GM23248 (cell line): ENCODE results near the gene GPR33.

Experiments used
- EZH2 ChIP-seq: fragments of 200-600 bp; sonication (generic); IDR thresholded peaks from 2 replicates; pipeline ENCODE4 v1.6.1; 2018; ENCODE audit warnings: antibody characterized with exemption, mild to moderate bottlenecking; ENCODE audit not compliant: insufficient read depth, poor library complexity, severe bottlenecking
- EZH2phosphoT487 ChIP-seq: fragments of 200-600 bp; sonication (generic); IDR thresholded peaks from 2 replicates; pipeline ENCODE4 v1.6.1; 2018; ENCODE audit warnings: antibody characterized with exemption, moderate library complexity, mild to moderate bottlenecking, low read depth; ENCODE audit not compliant: insufficient read depth

- TF ChIP-seq EZH2 (no peak), EZH2phosphoT487 (no peak)
Observed at GRCh38 chr14:31489691-31490090, 1.9 kb upstream of the GPR33 start.
